ENCODE data around the gene ZNF766. TPM values are rescaled to one million over a fixed set of nuclear protein-coding genes. Genes with fewer than 3 reads are reported as not detected.
"Not testable (repeated sequence)": the region's sequence is repeated elsewhere in the genome, so short reads cannot be mapped to it uniquely, and the experiment has no call there.

Gene ZNF766
- total RNA-seq, 3 donors from 2014 or later: 10.9 to 21.1 (median 18.4) TPM

- intact Hi-C loops (cut with DNase I; ENCODE audit: low total_unique reads): no loop called here
- Histone ChIP-seq H3K9me3 (no peaks in the 10 kb centered on the region), H3K4me3 (no peak overlapping the region), H3K27me3 (no peaks in the 10 kb centered on the region), H3K36me3 (no peaks in the 10 kb centered on the region), H3K4me1 (no peaks in the 10 kb centered on the region), H3K27ac (no peak overlapping the region)
- no peak for DNase-seq (ENCODE audit: low spot score in 2 of 2)
- TF ChIP-seq POLR2AphosphoS5 (IDR thresholded peaks at IDR 0.05) (no peak), CTCF (IDR thresholded peaks at IDR 0.05) (peak in 1 of 3 donors; percentile 38)
Measured at GRCh38 chr19:52248241-52248640, 21.1 kb upstream of the ZNF766 start.

GRCh38 chr19:52258426-52258825 lies 11.0 kb upstream of the ZNF766 start:
- no peaks in the 10 kb centered on the region for H3K4me1 ChIP-seq
- TF ChIP-seq POLR2A (IDR thresholded peaks at IDR 0.05) (no peak), POLR2AphosphoS5 (IDR thresholded peaks at IDR 0.05) (no peak), CTCF (IDR thresholded peaks at IDR 0.05) (no peak)
- no peaks in the 10 kb centered on the region for H3K27me3 ChIP-seq
- DNase-seq (ENCODE audit: low spot score in 2 of 2): no peak
- H3K36me3 ChIP-seq: no peaks in the 10 kb centered on the region
- H3K4me3 ChIP-seq: no peak overlapping the region
- H3K27ac ChIP-seq: no peak overlapping the region
- H3K9me3 ChIP-seq: no peaks in the 10 kb centered on the region
- intact Hi-C loops (cut with DNase I; ENCODE audit: low total_unique reads): no loop called here

- H3K27ac ChIP-seq; H3K27me3 ChIP-seq; H3K4me1 ChIP-seq; H3K36me3 ChIP-seq; DNase-seq (ENCODE audit: low spot score in 2 of 2); intact Hi-C loops (cut with DNase I; ENCODE audit: low total_unique reads); H3K4me3 ChIP-seq; H3K9me3 ChIP-seq: not testable (repeated sequence)
Measured at GRCh38 chr19:52265556-52265955, 3.8 kb upstream of the ZNF766 start.

- Histone ChIP-seq H3K4me1 (no peaks in the 10 kb centered on the region), H3K4me3 (peak overlapping the region; percentile 81 to 100 (median 89)), H3K27ac (peak overlapping the region; percentile 98 to 99), H3K27me3 (no peaks in the 10 kb centered on the region), H3K9me3 (no peaks in the 10 kb centered on the region), H3K36me3 (no peaks in the 10 kb centered on the region)
- no peak for DNase-seq (ENCODE audit: low spot score in 2 of 2)
- intact Hi-C loops (cut with DNase I; ENCODE audit: low total_unique reads): no loop called here
- TF ChIP-seq POLR2AphosphoS5 (IDR thresholded peaks at IDR 0.05) (no peak), POLR2A (IDR thresholded peaks at IDR 0.05) (no peak), CTCF (IDR thresholded peaks at IDR 0.05) (no peak)
Measured at GRCh38 chr19:52270266-52270885, 989 bp downstream of the ZNF766 start.

- H3K36me3 ChIP-seq: no peaks in the 10 kb centered on the region
- H3K9me3 ChIP-seq: peaks cover 0 to 10% of the 10 kb centered on the region in 2 donors
- TF ChIP-seq POLR2AphosphoS5 (IDR thresholded peaks at IDR 0.05): no peak
- no peak for TF ChIP-seq CTCF (IDR thresholded peaks at IDR 0.05)
- TF ChIP-seq POLR2A (IDR thresholded peaks at IDR 0.05): no peak
- no peak for DNase-seq (ENCODE audit: low spot score in 2 of 2)
- no peaks in the 10 kb centered on the region for H3K4me1 ChIP-seq
- no peak overlapping the region for H3K27ac ChIP-seq
- no peak overlapping the region for H3K4me3 ChIP-seq
- no peaks in the 10 kb centered on the region for H3K27me3 ChIP-seq
- intact Hi-C loops (cut with DNase I; ENCODE audit: low total_unique reads): no loop called here
Measured at GRCh38 chr19:52273301-52273700, 3.9 kb downstream of the ZNF766 start.

GRCh38 chr19:52274191-52274590 lies 4.8 kb downstream of the ZNF766 start:
- TF ChIP-seq POLR2A (IDR thresholded peaks at IDR 0.05) (no peak), CTCF (IDR thresholded peaks at IDR 0.05) (no peak), POLR2AphosphoS5 (IDR thresholded peaks at IDR 0.05) (no peak)
- no peak overlapping the region for H3K4me3 ChIP-seq
- H3K27me3 ChIP-seq: no peaks in the 10 kb centered on the region
- intact Hi-C loops (cut with DNase I; ENCODE audit: low total_unique reads): no loop called here
- H3K4me1 ChIP-seq: no peaks in the 10 kb centered on the region
- no peak for DNase-seq (ENCODE audit: low spot score in 2 of 2)
- H3K36me3 ChIP-seq: no peaks in the 10 kb centered on the region
- H3K27ac ChIP-seq: no peak overlapping the region
- peaks cover 0 to 17% of the 10 kb centered on the region in 2 donors for H3K9me3 ChIP-seq

Measured in breast epithelium (tissue), 4 donors.